ENCODE measurements around the gene NABP1.

DNA sequence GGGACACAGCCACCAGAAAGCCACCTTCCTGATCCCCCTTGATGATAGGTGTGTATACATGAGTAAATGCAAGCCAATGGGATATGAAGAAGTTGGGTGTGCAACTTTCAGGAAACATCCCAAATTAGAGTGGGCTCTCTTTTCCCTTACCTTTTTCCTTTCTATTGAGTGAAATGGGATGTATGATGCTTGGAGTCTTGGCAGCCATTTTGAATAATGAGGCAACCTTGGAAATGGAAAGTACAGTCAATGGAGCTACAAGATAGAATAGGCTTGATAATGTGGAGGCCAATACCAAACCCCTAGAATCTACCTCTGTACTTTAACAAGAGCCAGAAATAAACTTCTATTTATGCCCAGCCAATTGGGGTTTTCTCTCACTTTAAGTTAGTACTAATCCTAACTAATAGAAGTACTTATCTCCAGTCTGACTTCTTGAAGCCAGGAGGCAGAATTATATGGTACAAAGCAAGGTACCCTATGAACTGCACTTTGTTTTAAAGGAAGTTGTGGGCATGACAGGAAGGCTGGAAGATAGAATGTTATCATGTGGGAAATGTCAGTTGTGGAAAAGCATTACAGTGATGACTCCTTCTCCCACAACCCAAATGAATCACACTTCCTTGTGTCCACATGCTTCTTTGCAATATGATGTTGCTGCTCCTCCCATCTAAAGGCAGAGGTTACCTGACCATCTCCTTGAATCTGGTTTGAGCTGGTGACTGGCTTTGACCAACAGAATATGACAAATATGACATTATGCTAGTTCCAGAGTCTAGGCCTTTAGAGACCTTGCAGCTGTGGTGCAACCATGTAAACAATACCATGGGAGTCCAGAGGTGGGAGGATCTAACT is 12.9 kb upstream of the NABP1 start:
- TF ChIP-seq POLR2AphosphoS5 (IDR thresholded peaks at IDR 0.05) (no peak), TAF1 (IDR thresholded peaks at IDR 0.05; ENCODE audit: low read depth) (no peak)
- TF ChIP-seq, protein P1, sequence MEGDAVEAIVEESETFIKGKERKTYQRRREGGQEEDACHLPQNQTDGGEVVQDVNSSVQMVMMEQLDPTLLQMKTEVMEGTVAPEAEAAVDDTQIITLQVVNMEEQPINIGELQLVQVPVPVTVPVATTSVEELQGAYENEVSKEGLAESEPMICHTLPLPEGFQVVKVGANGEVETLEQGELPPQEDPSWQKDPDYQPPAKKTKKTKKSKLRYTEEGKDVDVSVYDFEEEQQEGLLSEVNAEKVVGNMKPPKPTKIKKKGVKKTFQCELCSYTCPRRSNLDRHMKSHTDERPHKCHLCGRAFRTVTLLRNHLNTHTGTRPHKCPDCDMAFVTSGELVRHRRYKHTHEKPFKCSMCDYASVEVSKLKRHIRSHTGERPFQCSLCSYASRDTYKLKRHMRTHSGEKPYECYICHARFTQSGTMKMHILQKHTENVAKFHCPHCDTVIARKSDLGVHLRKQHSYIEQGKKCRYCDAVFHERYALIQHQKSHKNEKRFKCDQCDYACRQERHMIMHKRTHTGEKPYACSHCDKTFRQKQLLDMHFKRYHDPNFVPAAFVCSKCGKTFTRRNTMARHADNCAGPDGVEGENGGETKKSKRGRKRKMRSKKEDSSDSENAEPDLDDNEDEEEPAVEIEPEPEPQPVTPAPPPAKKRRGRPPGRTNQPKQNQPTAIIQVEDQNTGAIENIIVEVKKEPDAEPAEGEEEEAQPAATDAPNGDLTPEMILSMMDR (IDR thresholded peaks at IDR 0.05; ENCODE audit: poor library complexity, severe bottlenecking) = no peak

Measured in neural cell (in vitro differentiated cells).